ENCODE data around the gene KIF21B.
"Not testable (repeated sequence)": the region's sequence is repeated elsewhere in the genome, so short reads cannot be mapped to it uniquely, and the experiment has no call there.

KIF21B gene

GRCh38 chr1:200968469-200969410, 54.8 kb downstream of the KIF21B start:
- no peak for DNase-seq

- no peak for DNase-seq
These were observed 55.6 kb downstream of the KIF21B start for GRCh38 chr1:200967693-200968468.

- no peak for DNase-seq
These were observed 56.6 kb downstream of the KIF21B start for GRCh38 chr1:200966934-200967333.

- no peak for DNase-seq
These were observed 58.3 kb downstream of the KIF21B start for GRCh38 chr1:200965111-200965805.

DNA sequence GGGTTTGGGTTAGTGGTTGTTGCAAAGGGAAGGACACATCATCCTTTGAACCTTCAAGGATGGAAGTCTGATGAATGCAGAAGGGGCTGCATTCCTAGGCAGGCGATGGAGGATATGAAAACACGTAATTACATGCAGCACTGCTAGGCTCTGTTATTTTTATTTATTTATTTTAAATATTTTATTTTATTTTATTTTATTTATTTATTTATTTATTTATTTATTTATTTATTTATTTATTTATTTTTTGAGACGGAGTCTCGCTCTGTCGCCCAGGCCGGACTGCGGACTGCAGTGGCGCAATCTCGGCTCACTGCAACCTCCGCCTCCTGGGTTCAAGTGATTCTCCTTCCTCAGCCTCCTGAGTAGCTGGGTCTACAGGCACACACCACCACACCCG, 59.6 kb downstream of the KIF21B start:
- DNase-seq = not testable (repeated sequence)

DNA sequence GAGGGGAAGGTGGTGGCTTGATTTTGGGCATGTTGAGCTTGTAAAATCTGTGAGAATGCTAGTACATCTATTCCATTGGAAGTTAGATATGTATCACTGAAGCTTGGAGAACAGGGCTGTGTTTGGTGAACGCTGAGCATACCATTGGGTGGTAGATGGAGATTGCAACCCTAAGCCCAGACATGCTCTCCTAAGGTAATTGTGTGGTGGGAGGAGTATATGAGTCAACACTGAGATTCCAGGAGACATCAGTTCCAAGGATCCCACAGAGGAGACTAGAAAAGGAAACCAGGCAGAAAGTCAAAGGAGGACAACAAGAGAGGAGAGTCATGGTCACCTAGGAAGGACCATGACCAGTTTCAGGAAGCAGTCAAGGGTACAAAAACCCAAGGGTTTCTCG, 60.4 kb downstream of the KIF21B start:
- no peak for DNase-seq

DNA sequence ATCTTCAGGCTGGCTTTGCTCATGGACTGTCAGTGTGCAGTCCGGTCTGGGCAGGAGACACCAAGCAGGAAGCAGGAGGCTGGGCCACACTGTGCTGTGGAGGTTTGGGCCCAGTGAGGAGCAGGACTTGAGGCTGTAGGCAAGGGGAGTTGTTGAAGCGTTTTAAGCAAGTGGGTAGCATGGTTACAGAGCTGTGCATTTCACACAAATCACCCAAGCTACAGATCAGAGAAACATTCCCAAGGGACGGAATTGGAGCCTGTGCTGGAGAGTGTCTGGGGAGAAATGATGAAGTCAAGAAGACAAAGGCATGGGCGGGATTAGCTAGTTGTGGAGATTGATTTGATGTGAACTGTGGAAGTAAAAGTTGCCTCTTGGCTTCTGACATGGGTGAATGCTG, 60.9 kb downstream of the KIF21B start:
- DNase-seq = no peak

- DNase-seq = not testable (repeated sequence)
These were observed 61.4 kb downstream of the KIF21B start for GRCh38 chr1:200962151-200962550.

DNA sequence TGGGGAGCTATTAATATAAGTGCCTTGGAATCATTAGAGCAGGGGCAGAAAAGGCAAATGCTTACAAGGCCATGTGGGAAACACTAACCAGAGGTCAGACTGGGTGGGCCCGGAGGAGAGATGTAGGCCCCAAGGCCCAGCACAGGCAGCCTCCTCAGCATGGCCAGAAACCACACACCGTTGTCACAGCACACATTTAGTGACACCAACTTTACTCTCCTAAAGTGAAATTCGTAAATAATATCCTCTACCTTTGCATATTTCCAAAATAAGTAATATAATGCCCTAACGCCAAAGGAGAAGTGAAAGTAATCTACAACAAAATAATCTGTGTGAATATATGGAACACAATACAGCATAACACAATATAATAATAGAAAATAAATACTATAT, 62.6 kb downstream of the KIF21B start:
- DNase-seq = no peak

GRCh38 chr1:200960236-200960947, 63.1 kb downstream of the KIF21B start:
- DNase-seq = no peak

DNA sequence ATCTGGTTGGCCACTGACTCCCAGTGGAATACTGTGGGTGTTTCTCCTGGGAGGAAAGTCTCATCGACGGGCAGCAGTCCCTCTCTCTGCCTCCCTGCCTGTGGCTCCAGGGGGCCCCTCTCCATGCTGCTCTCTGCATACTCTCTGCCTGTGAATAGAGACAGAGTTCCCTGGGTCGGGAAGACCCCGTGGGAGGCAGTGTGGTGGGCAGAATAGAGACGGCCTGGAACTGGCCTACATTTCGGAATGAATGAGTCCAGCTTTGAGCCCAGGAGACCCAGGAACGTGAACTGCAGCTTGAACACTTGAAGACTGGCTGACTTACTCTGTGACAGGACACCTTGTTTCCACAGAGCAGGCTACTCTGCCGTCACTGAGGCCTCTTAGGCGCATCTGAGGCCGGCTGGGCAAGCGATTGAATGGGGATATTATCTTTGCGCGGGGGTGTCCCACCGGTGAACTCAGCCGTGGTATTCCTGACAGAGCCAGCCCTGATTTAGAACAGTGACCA, 64.0 kb downstream of the KIF21B start:
- DNase-seq = no peak

GRCh38 chr1:200958597-200958996, 64.9 kb downstream of the KIF21B start:
- DNase-seq = no peak

- no peak for DNase-seq
These were observed 69.1 kb downstream of the KIF21B start for GRCh38 chr1:200954434-200954833.

DNA sequence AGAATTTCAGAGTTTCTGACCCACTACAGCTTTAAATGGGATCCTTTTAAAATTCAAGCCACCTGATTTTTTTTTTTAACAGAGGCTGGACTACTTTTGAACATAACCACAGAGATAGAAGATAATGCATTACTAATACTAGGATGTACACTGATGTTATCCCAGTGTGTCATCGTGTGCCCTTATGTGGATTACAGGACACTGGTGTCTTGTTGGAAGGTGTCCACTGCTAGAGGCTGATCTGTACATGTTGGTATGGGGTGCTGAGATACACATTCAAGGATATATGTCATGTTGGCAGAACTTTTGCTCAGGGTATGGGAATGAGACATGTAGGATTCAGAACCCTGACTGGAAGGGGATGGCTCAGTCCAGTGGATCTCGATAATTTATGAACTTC, 72.5 kb downstream of the KIF21B start:
- DNase-seq = no peak

DNA sequence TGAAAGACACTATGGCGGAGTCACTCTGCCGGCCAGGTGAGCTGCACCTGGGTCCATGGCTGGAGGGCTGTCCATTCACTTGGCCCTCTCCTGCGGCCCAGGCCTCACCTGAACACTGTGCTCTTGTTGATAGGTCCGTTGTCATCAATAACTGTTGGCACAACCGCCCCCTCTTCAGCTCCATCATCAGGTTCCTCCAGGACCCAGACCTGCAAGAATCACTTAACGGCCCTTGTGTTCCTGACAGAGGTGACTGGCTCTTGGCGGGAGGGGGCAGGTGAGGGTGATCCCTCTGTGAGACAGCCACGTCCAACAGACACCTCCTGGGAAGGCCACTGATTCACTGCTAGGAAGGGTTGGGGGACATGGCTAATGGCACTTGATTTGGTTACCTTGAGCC, 73.9 kb downstream of the KIF21B start:
- DNase-seq = no peak

GRCh38 chr1:200947059-200947566, 76.4 kb downstream of the KIF21B start:
- no peak for DNase-seq

DNA sequence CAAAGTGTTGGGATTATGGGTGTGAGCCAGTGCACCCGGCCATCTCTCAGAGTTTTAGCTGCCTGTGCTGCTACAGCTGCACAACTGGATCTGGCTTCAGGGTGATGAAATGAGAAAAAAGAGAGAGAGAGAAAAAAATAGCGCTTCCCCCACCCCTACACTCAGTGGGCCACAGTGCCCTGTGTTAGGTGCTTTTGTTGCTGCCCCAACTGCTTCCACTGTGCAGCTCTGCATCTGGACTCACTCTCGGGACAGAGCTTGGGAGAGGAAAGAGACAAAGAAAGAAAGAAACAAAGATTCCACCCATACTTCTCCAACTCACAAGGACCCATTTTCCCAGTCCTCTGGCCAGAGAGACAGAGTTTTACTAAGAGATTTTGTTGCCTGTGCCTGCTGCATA, 78.4 kb downstream of the KIF21B start:
- DNase-seq = no peak

DNA sequence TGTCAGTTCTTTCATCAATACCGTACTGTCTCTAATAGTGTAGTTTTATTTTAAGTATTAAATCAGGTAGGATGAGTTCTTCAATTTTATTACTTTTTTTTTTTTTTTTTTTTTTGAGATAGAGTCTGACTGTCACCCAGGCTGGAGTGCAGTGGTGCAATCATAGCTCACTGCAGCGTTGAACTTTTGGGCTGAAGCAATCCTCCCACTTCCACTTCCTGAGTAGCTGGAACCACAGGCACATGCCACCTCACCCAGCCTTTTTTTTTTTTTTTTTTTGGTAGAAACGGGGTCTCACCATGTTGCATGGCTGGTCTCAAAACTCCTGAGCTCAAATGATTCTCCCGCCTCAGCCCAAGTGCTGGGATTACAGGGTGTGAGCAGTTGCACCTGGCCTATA, 84.6 kb downstream of the KIF21B start:
- no peak for DNase-seq

GRCh38 chr1:200935286-200935962, 88.1 kb downstream of the KIF21B start:
- not testable (repeated sequence) for DNase-seq

GRCh38 chr1:200934676-200935245, 88.8 kb downstream of the KIF21B start:
- no peak for DNase-seq

GRCh38 chr1:200931776-200932175, 91.7 kb downstream of the KIF21B start:
- DNase-seq = no peak

Measured in stimulated activated CD4-positive, alpha-beta T cell treated with anti-CD3 and anti-CD28 coated beads, Interleukin-1b, Interleukin-23, amount 100 ng/mL, for 48 hours (primary cell).